Measurements from ENCODE around the gene NUP93. TPM values are rescaled to one million over a fixed set of nuclear protein-coding genes. Genes with fewer than 3 reads are reported as not detected.
"Not testable (repeated sequence)": the region's sequence is repeated elsewhere in the genome, so short reads cannot be mapped to it uniquely, and the experiment has no call there.

The NUP93 gene
- total and polyA plus RNA-seq, 2 donors: 25.1 to 49.0 TPM

GRCh38 chr16:56783344-56783743 is 53.4 kb downstream of the NUP93 start:
- DNase-seq (ENCODE audit: extremely low spot score): no peak
- H3K36me3 ChIP-seq (ENCODE audit: insufficient read depth): no peaks in the 10 kb centered on the region
- H3K4me3 ChIP-seq (ENCODE audit: low read depth, low read length): no peak overlapping the region
- no peaks in the 10 kb centered on the region for H3K4me1 ChIP-seq (ENCODE audit: insufficient read depth)
- no peak overlapping the region for H3K27ac ChIP-seq (ENCODE audit: low read depth)
- WGBS: 91% methylated on average over 5 of the region's 5 CpGs

- 97% methylated on average over 6 of the region's 6 CpGs for WGBS
- no peak overlapping the region for H3K27ac ChIP-seq (ENCODE audit: low read depth)
These were observed 55.4 kb downstream of the NUP93 start for GRCh38 chr16:56785317-56785716.

GRCh38 chr16:56787167-56787566 is 57.2 kb downstream of the NUP93 start:
- Histone ChIP-seq H3K36me3 (ENCODE audit: insufficient read depth) (no peaks in the 10 kb centered on the region), H3K4me1 (ENCODE audit: insufficient read depth) (no peaks in the 10 kb centered on the region), H3K27ac (ENCODE audit: low read depth) (no peak overlapping the region), H3K4me3 (ENCODE audit: low read depth, low read length) (no peak overlapping the region)
- 87% methylated on average over 6 of the region's 6 CpGs for WGBS
- no peak for DNase-seq (ENCODE audit: extremely low spot score)

More at GRCh38 chr16:56785317-56785716, 55.4 kb downstream of the NUP93 start:
- no peaks in the 10 kb centered on the region for H3K36me3 ChIP-seq (ENCODE audit: insufficient read depth)
- no peaks in the 10 kb centered on the region for H3K4me1 ChIP-seq (ENCODE audit: insufficient read depth)
- DNase-seq (ENCODE audit: extremely low spot score): no peak
- H3K4me3 ChIP-seq (ENCODE audit: low read depth, low read length): no peak overlapping the region

- 91% methylated on average over 4 of the region's 4 CpGs for WGBS
- Histone ChIP-seq H3K36me3 (ENCODE audit: insufficient read depth) (no peaks in the 10 kb centered on the region), H3K27ac (ENCODE audit: low read depth) (no peak overlapping the region), H3K4me3 (ENCODE audit: low read depth, low read length) (no peak overlapping the region), H3K4me1 (ENCODE audit: insufficient read depth) (no peaks in the 10 kb centered on the region)
- no peak for DNase-seq (ENCODE audit: extremely low spot score)
These were observed 58.5 kb downstream of the NUP93 start for GRCh38 chr16:56788435-56788834.

GRCh38 chr16:56789360-56789759 is 59.4 kb downstream of the NUP93 start:
- 92% methylated on average over 5 of the region's 5 CpGs for WGBS
- no peak for DNase-seq (ENCODE audit: extremely low spot score)
- Histone ChIP-seq H3K4me3 (ENCODE audit: low read depth, low read length) (no peak overlapping the region), H3K27ac (ENCODE audit: low read depth) (no peak overlapping the region), H3K36me3 (ENCODE audit: insufficient read depth) (no peaks in the 10 kb centered on the region), H3K4me1 (ENCODE audit: insufficient read depth) (no peaks in the 10 kb centered on the region)

- DNase-seq (ENCODE audit: extremely low spot score): no peak
- Histone ChIP-seq H3K27ac (ENCODE audit: low read depth) (no peak overlapping the region), H3K4me3 (ENCODE audit: low read depth, low read length) (no peak overlapping the region), H3K36me3 (ENCODE audit: insufficient read depth) (no peaks in the 10 kb centered on the region), H3K4me1 (ENCODE audit: insufficient read depth) (no peaks in the 10 kb centered on the region)
These were observed 63.0 kb downstream of the NUP93 start for GRCh38 chr16:56792967-56793366.

GRCh38 chr16:56793492-56793891 is 63.6 kb downstream of the NUP93 start:
- no peak overlapping the region for H3K4me3 ChIP-seq (ENCODE audit: low read depth, low read length)
- no peak overlapping the region for H3K27ac ChIP-seq (ENCODE audit: low read depth)
- no peaks in the 10 kb centered on the region for H3K36me3 ChIP-seq (ENCODE audit: insufficient read depth)
- 67% methylated on average over 6 of the region's 6 CpGs for WGBS
- H3K4me1 ChIP-seq (ENCODE audit: insufficient read depth): no peaks in the 10 kb centered on the region
- no peak for DNase-seq (ENCODE audit: extremely low spot score)

GRCh38 chr16:56795011-56795410 is 65.1 kb downstream of the NUP93 start:
- 89% methylated on average over 3 of the region's 3 CpGs for WGBS
- no peak overlapping the region for H3K27ac ChIP-seq (ENCODE audit: low read depth)
- no peak overlapping the region for H3K4me3 ChIP-seq (ENCODE audit: low read depth, low read length)

GRCh38 chr16:56797038-56797437 is 67.1 kb downstream of the NUP93 start:
- DNase-seq (ENCODE audit: extremely low spot score); H3K4me1 ChIP-seq (ENCODE audit: insufficient read depth); H3K27ac ChIP-seq (ENCODE audit: low read depth); H3K4me3 ChIP-seq (ENCODE audit: low read depth, low read length); H3K36me3 ChIP-seq (ENCODE audit: insufficient read depth): not testable (repeated sequence)
- 94% methylated on average over 2 of the region's 2 CpGs for WGBS

More at GRCh38 chr16:56795011-56795410, 65.1 kb downstream of the NUP93 start:
- DNase-seq (ENCODE audit: extremely low spot score): no peak
- Histone ChIP-seq H3K4me1 (ENCODE audit: insufficient read depth) (no peaks in the 10 kb centered on the region), H3K36me3 (ENCODE audit: insufficient read depth) (no peaks in the 10 kb centered on the region)

- no peak overlapping the region for H3K27ac ChIP-seq (ENCODE audit: low read depth)
- no peaks in the 10 kb centered on the region for H3K36me3 ChIP-seq (ENCODE audit: insufficient read depth)
- DNase-seq (ENCODE audit: extremely low spot score): no peak
- WGBS: 94% methylated on average over 2 of the region's 2 CpGs
- no peak overlapping the region for H3K4me3 ChIP-seq (ENCODE audit: low read depth, low read length)
- no peaks in the 10 kb centered on the region for H3K4me1 ChIP-seq (ENCODE audit: insufficient read depth)
These were observed 67.9 kb downstream of the NUP93 start for GRCh38 chr16:56797861-56798260.

GRCh38 chr16:56798955-56799354 is 69.0 kb downstream of the NUP93 start:
- H3K4me1 ChIP-seq (ENCODE audit: insufficient read depth): no peaks in the 10 kb centered on the region
- DNase-seq (ENCODE audit: extremely low spot score): no peak
- H3K4me3 ChIP-seq (ENCODE audit: low read depth, low read length): no peak overlapping the region
- no peaks in the 10 kb centered on the region for H3K36me3 ChIP-seq (ENCODE audit: insufficient read depth)
- no peak overlapping the region for H3K27ac ChIP-seq (ENCODE audit: low read depth)
- WGBS: 95% methylated on average over 3 of the region's 3 CpGs

- Histone ChIP-seq H3K4me1 (ENCODE audit: insufficient read depth) (no peaks in the 10 kb centered on the region), H3K4me3 (ENCODE audit: low read depth, low read length) (no peak overlapping the region), H3K27ac (ENCODE audit: low read depth) (no peak overlapping the region), H3K36me3 (ENCODE audit: insufficient read depth) (peaks cover 1% of the 10 kb centered on the region)
- 93% methylated on average over 1 of the region's 1 CpG for WGBS
- DNase-seq (ENCODE audit: extremely low spot score): no peak
These were observed 70.4 kb downstream of the NUP93 start for GRCh38 chr16:56800355-56800754.

- WGBS: 82% methylated on average over 3 of the region's 3 CpGs
- Histone ChIP-seq H3K27ac (ENCODE audit: low read depth) (no peak overlapping the region), H3K4me1 (ENCODE audit: insufficient read depth) (no peaks in the 10 kb centered on the region), H3K4me3 (ENCODE audit: low read depth, low read length) (no peak overlapping the region), H3K36me3 (ENCODE audit: insufficient read depth) (peaks cover 1% of the 10 kb centered on the region)
- no peak for DNase-seq (ENCODE audit: extremely low spot score)
These were observed 71.8 kb downstream of the NUP93 start for GRCh38 chr16:56801762-56802161.

GRCh38 chr16:56807011-56807675 is 77.2 kb downstream of the NUP93 start:
- peaks cover 4% of the 10 kb centered on the region for H3K36me3 ChIP-seq (ENCODE audit: insufficient read depth)
- 54% methylated on average over 3 of the region's 3 CpGs for WGBS
- no peaks in the 10 kb centered on the region for H3K4me1 ChIP-seq (ENCODE audit: insufficient read depth)
- H3K4me3 ChIP-seq (ENCODE audit: low read depth, low read length): no peak overlapping the region
- H3K27ac ChIP-seq (ENCODE audit: low read depth): no peak overlapping the region
- no peak for DNase-seq (ENCODE audit: extremely low spot score)

- not testable (repeated sequence) for H3K4me3 ChIP-seq (ENCODE audit: low read depth, low read length); DNase-seq (ENCODE audit: extremely low spot score); H3K36me3 ChIP-seq (ENCODE audit: insufficient read depth); H3K4me1 ChIP-seq (ENCODE audit: insufficient read depth); H3K27ac ChIP-seq (ENCODE audit: low read depth)
- WGBS: 95% methylated on average over 9 of the region's 9 CpGs
These were observed 77.7 kb downstream of the NUP93 start for GRCh38 chr16:56807676-56808067.

Measured in urinary bladder (tissue), 4 donors.